ENCODE data around the gene ITGAX.

The ITGAX gene

GRCh38 chr16:31328322-31329052 lies 26.5 kb upstream of the ITGAX start:
- H3K27me3 ChIP-seq (ENCODE audit: insufficient read depth, poor library complexity, severe bottlenecking) = peaks cover 8% of the 10 kb centered on the region
- TF ChIP-seq, protein P1, sequence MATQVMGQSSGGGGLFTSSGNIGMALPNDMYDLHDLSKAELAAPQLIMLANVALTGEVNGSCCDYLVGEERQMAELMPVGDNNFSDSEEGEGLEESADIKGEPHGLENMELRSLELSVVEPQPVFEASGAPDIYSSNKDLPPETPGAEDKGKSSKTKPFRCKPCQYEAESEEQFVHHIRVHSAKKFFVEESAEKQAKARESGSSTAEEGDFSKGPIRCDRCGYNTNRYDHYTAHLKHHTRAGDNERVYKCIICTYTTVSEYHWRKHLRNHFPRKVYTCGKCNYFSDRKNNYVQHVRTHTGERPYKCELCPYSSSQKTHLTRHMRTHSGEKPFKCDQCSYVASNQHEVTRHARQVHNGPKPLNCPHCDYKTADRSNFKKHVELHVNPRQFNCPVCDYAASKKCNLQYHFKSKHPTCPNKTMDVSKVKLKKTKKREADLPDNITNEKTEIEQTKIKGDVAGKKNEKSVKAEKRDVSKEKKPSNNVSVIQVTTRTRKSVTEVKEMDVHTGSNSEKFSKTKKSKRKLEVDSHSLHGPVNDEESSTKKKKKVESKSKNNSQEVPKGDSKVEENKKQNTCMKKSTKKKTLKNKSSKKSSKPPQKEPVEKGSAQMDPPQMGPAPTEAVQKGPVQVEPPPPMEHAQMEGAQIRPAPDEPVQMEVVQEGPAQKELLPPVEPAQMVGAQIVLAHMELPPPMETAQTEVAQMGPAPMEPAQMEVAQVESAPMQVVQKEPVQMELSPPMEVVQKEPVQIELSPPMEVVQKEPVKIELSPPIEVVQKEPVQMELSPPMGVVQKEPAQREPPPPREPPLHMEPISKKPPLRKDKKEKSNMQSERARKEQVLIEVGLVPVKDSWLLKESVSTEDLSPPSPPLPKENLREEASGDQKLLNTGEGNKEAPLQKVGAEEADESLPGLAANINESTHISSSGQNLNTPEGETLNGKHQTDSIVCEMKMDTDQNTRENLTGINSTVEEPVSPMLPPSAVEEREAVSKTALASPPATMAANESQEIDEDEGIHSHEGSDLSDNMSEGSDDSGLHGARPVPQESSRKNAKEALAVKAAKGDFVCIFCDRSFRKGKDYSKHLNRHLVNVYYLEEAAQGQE (IDR thresholded peaks at IDR 0.05; ENCODE audit: insufficient replicate concordance, low read depth) = no peak
- no peak for TF ChIP-seq SPI1 (IDR thresholded peaks at IDR 0.05; ENCODE audit: borderline replicate concordance, low read depth)
- no peak for TF ChIP-seq POLR2AphosphoS5 (IDR thresholded peaks at IDR 0.05; ENCODE audit: low read depth)
- TF ChIP-seq, protein P2, sequence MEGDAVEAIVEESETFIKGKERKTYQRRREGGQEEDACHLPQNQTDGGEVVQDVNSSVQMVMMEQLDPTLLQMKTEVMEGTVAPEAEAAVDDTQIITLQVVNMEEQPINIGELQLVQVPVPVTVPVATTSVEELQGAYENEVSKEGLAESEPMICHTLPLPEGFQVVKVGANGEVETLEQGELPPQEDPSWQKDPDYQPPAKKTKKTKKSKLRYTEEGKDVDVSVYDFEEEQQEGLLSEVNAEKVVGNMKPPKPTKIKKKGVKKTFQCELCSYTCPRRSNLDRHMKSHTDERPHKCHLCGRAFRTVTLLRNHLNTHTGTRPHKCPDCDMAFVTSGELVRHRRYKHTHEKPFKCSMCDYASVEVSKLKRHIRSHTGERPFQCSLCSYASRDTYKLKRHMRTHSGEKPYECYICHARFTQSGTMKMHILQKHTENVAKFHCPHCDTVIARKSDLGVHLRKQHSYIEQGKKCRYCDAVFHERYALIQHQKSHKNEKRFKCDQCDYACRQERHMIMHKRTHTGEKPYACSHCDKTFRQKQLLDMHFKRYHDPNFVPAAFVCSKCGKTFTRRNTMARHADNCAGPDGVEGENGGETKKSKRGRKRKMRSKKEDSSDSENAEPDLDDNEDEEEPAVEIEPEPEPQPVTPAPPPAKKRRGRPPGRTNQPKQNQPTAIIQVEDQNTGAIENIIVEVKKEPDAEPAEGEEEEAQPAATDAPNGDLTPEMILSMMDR (IDR thresholded peaks at IDR 0.05; ENCODE audit: insufficient read depth, low read length) = no peak
- no peak for TF ChIP-seq GABPA (IDR thresholded peaks at IDR 0.05; ENCODE audit: low read depth)
- H3K4me3 ChIP-seq (replicated peaks; ENCODE audit: insufficient read depth, low read length) = no peak overlapping the region
- no peak for DNase-seq (ENCODE audit: low read depth in 1 of 2, low spot score in 1 of 2)
- H3K27ac ChIP-seq (replicated peaks) = no peak overlapping the region

- H3K4me3 ChIP-seq (replicated peaks; ENCODE audit: insufficient read depth, low read length) = no peak overlapping the region
- peaks cover 8% of the 10 kb centered on the region for H3K27me3 ChIP-seq (ENCODE audit: insufficient read depth, poor library complexity, severe bottlenecking)
- TF ChIP-seq, protein P2 (IDR thresholded peaks at IDR 0.05; ENCODE audit: insufficient read depth, low read length) = no peak
- no peak for TF ChIP-seq GABPA (IDR thresholded peaks at IDR 0.05; ENCODE audit: low read depth)
- TF ChIP-seq, protein P1 (IDR thresholded peaks at IDR 0.05; ENCODE audit: insufficient replicate concordance, low read depth) = no peak
- TF ChIP-seq POLR2AphosphoS5 (IDR thresholded peaks at IDR 0.05; ENCODE audit: low read depth) = no peak
- DNase-seq (ENCODE audit: low read depth in 1 of 2, low spot score in 1 of 2) = no peak
- H3K27ac ChIP-seq (replicated peaks) = no peak overlapping the region
Observed at GRCh38 chr16:31329671-31330552, 25.1 kb upstream of the ITGAX start.

GRCh38 chr16:31330553-31330890 lies 24.5 kb upstream of the ITGAX start:
- no peak for DNase-seq (ENCODE audit: low read depth in 1 of 2, low spot score in 1 of 2)
- Histone ChIP-seq H3K4me3 (replicated peaks; ENCODE audit: insufficient read depth, low read length) (no peak overlapping the region), H3K27ac (replicated peaks) (no peak overlapping the region), H3K27me3 (ENCODE audit: insufficient read depth, poor library complexity, severe bottlenecking) (peaks cover 8% of the 10 kb centered on the region)
- TF ChIP-seq SPI1 (IDR thresholded peaks at IDR 0.05; ENCODE audit: borderline replicate concordance, low read depth) = no peak
- TF ChIP-seq, protein P2 (IDR thresholded peaks at IDR 0.05; ENCODE audit: insufficient read depth, low read length) = no peak
- no peak for TF ChIP-seq POLR2AphosphoS5 (IDR thresholded peaks at IDR 0.05; ENCODE audit: low read depth)
- no peak for TF ChIP-seq GABPA (IDR thresholded peaks at IDR 0.05; ENCODE audit: low read depth)
- TF ChIP-seq, protein P1 (IDR thresholded peaks at IDR 0.05; ENCODE audit: insufficient replicate concordance, low read depth) = no peak
